Lower leg skin (tissue), 4 donors: ENCODE measurements around the gene SESN1. TPM values are rescaled to one million over a fixed set of nuclear protein-coding genes. Genes with fewer than 3 reads are reported as not detected.

Experiments
- DNase-seq, 2 donors: peaks; one replicate each; pipeline ENCODE4 v3.0.0-alpha.2; 2019; ENCODE audit warnings: low spot score in 2 of 2
- H3K4me3 ChIP-seq: fragments of 200-600 bp; sonication (generic); 2 replicates; pipeline ENCODE4 v1.5.1; 2017; ENCODE audit warnings: mild to moderate bottlenecking, low read depth; ENCODE audit not compliant: poor library complexity, severe bottlenecking
- POLR2A ChIP-seq, 2 donors: fragments of 450-650 bp; IDR thresholded peaks; one replicate each; pipeline ENCODE4 v1.6.1; 2016 to 2017; ENCODE audit warnings: antibody characterized with exemption in 2 of 2, mild to moderate bottlenecking in 1 of 2, moderate library complexity in 1 of 2
- WGBS, 2 donors: methylation state at CpG; one replicate each; pipeline ENCODE4 v1.1.5; 2018; 5-methylcytosine and 5-hydroxymethylcytosine counted together
- intact Hi-C: fragments of 100-400 bp; cut with DNase I; formaldehyde crosslinking; loops from one replicate; pipeline ENCODE4 v1.15.0; 2023; ENCODE audit warnings: low total_unique reads
- total RNA-seq, 4 donors: library from RNA; depleted of rRNA; stranded (reverse); fragments of >200 nt; gene quantifications; one replicate each; pipeline ENCODE4 v1.1.0, GENCODE V29; 2016
- TF ChIP-seq, protein P1 (sequence below), 3 donors: fragments of 450-650 bp; IDR thresholded peaks; one replicate each; pipeline ENCODE4 v1.5.1; 2016; ENCODE audit warnings: antibody characterized with exemption in 3 of 3, mild to moderate bottlenecking in 3 of 3, moderate library complexity in 2 of 3

SESN1 gene
- total RNA-seq, 4 donors from 2014 or later, result 47.9 to 165 (median 110) TPM

DNA sequence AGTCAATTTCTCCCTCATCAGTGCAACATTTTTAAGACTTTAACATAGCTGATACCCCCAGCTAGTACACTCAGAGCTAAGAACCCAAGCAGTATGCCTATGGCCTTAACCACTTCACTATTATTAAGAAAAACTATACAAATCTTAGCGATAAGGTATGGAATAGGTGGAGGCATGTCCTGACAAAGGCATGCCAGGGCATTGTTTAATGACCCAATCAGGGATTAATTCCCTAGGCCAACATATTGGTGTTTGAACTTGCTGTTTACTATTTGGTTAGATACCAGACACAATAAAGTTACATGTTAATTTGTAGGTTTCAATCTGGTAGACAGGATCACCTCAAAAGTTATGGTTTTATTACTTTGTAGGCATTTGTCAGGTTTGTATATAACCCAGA lies 153.4 kb downstream of the SESN1 start:
- TF ChIP-seq, protein P1, sequence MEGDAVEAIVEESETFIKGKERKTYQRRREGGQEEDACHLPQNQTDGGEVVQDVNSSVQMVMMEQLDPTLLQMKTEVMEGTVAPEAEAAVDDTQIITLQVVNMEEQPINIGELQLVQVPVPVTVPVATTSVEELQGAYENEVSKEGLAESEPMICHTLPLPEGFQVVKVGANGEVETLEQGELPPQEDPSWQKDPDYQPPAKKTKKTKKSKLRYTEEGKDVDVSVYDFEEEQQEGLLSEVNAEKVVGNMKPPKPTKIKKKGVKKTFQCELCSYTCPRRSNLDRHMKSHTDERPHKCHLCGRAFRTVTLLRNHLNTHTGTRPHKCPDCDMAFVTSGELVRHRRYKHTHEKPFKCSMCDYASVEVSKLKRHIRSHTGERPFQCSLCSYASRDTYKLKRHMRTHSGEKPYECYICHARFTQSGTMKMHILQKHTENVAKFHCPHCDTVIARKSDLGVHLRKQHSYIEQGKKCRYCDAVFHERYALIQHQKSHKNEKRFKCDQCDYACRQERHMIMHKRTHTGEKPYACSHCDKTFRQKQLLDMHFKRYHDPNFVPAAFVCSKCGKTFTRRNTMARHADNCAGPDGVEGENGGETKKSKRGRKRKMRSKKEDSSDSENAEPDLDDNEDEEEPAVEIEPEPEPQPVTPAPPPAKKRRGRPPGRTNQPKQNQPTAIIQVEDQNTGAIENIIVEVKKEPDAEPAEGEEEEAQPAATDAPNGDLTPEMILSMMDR (IDR thresholded peaks at IDR 0.05), result no peak
- no peak for TF ChIP-seq POLR2A (IDR thresholded peaks at IDR 0.05)
- intact Hi-C loops, result no loop called here
- no peak overlapping the region for H3K4me3 ChIP-seq
- WGBS, 2 donors, result 50 to 56% methylated on average over 1 of the region's 1 CpG
- DNase-seq, result no peak

DNA sequence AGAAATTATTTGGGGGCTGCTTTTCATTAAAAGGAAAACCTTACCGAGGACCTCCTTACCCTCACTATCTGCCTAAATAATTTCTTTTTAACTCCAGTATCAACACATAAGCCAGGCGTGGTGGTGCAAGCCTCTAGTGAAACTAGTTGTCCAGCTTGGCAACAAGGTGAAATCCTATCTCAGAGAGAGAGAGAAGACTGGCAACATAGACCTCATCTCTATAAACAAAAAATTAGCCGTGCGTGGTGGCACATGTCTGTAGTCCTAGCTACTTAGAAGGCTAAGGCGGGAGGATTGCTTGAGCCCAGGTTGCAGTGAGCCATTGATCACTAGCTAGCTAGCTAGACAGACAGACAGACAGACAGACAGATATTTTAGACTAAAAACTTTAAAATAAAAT lies 153.9 kb downstream of the SESN1 start:
- no peak for DNase-seq
- no peak overlapping the region for H3K4me3 ChIP-seq
- TF ChIP-seq POLR2A (IDR thresholded peaks at IDR 0.05), result no peak
- TF ChIP-seq, protein P1 (IDR thresholded peaks at IDR 0.05), result no peak
- WGBS, 2 donors, result 68 to 75% methylated on average over 5 of the region's 5 CpGs
- intact Hi-C loops, result no loop called here

DNA sequence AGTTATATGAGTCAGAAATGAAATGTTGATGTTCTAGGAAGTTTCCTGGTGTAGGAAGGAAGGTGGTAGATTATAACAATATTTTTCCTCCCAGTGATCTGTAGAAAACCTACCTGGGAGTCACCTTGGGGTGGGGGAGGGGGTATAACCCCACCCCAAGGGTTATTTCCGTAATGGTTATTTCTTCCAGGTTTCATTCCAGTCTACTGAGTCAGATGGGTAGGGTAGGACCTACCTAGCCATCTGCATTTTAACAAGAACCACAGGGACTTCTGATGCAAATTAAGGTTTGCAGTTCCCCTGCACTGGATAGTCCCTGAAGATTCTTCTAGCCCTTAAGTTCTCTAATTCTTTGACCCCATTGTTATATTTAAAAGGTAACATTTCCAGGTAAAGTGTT lies 157.5 kb downstream of the SESN1 start:
- TF ChIP-seq, protein P1 (IDR thresholded peaks at IDR 0.05), result no peak
- no peak for TF ChIP-seq POLR2A (IDR thresholded peaks at IDR 0.05)
- 62 to 82% methylated on average over 1 of the region's 1 CpG for WGBS, 2 donors
- DNase-seq, result no peak
- no peak overlapping the region for H3K4me3 ChIP-seq
- intact Hi-C loops, result no loop called here

Other genes starting within 250 kb of the SESN1 start
- gene ARMC2, start 246.4 kb downstream of the SESN1 start, total RNA-seq, result 1 to 10 TPM in 3 of 4 donors, under 1 TPM in 1; 0.34 to 2.0 (median 1.2) TPM
- 10 to 100 TPM in 1 of 4 donors, 1 to 10 TPM in 3; 3.2 to 10.2 (median 7.3) TPM for gene CEP57L1, start 661 bp upstream of the SESN1 start, total RNA-seq